ENCODE measurements around the gene CORO7.

DNA sequence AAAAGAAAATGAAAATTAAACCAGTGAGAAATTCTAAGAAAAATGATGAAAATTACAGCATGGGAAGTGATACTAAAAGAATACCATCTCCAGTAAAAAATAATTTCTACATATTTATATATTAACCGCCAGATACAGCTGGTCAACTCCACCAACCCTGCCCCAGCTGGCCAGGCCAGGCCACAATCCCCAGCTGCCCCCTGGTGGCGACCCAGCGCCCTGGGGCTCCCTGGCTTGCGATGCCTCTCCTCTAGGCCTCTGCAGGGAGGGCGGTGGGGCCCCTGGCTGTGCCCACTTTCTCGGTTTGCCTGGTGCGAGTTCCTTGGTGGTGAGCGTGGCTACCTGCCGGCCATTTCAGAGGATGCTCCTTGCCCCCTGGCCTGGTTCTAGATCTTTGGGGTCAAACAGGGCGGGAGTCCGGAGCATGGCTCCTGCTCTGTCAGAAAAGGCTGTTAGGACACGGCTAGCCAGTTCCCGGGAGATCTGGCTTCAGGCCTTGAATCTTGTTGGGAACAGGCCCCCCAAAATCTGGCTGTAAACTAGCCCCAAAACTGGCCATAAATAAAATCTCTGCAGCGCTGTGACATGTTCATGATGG is 86.0 kb downstream of the CORO7 start:
- TF ChIP-seq, protein P1, sequence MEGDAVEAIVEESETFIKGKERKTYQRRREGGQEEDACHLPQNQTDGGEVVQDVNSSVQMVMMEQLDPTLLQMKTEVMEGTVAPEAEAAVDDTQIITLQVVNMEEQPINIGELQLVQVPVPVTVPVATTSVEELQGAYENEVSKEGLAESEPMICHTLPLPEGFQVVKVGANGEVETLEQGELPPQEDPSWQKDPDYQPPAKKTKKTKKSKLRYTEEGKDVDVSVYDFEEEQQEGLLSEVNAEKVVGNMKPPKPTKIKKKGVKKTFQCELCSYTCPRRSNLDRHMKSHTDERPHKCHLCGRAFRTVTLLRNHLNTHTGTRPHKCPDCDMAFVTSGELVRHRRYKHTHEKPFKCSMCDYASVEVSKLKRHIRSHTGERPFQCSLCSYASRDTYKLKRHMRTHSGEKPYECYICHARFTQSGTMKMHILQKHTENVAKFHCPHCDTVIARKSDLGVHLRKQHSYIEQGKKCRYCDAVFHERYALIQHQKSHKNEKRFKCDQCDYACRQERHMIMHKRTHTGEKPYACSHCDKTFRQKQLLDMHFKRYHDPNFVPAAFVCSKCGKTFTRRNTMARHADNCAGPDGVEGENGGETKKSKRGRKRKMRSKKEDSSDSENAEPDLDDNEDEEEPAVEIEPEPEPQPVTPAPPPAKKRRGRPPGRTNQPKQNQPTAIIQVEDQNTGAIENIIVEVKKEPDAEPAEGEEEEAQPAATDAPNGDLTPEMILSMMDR (IDR thresholded peaks at IDR 0.05): peak in 3 of 4 experiments; percentile 96 to 99 (median 97)
- TF ChIP-seq POLR2AphosphoS5 (IDR thresholded peaks at IDR 0.05): peak; percentile 16
- no peak for TF ChIP-seq POLR2A (IDR thresholded peaks at IDR 0.05)
- no peak for TF ChIP-seq EP300 (IDR thresholded peaks at IDR 0.05)

Measured in gastroesophageal sphincter (tissue), 3 donors.